ENCODE measurements around the gene RPL32. TPM values are rescaled to one million over a fixed set of nuclear protein-coding genes. Genes with fewer than 3 reads are reported as not detected.

The RPL32 gene
- total RNA-seq, 1 donor = 524 TPM

DNA sequence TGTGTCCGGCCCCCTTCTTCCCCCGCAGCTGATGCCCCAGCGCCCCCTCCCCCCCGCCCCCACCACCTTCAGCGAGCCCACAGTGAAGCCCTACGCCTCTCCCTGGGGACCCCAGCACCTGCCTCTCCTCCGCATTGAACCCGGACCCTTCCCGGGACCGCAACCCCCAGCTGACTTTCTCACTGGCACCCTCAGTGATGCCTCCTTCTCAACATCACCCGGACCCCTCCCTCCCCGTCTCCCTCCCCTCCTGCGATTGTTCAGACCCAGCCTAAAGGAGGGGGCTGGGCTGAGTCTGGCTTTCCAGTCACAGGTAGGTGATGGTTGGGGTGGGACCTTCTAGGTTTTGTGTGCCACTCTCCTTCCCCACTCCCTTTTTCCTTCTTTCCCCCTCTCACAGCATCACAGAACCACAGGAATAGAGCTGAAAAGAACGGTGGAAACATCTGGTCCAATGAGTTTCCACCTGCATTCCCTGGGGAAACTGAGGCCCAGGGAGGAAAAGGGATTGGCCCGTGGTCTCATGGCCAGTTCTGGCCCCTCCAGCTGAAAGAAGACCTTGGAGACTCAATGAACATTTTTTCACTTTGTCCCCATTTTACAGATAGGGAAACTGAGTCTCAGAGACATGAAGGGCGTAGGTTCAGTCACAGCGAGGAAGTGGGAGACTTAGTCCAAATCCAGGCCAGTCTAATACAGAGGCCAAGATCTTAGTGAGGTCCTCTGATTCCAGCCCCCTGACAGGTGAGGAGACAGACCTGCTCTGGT is 44.1 kb downstream of the RPL32 start:
- no peaks in the 10 kb centered on the region for H3K36me3 ChIP-seq (ENCODE audit: insufficient read depth, low read length)
- H3K9me3 ChIP-seq (ENCODE audit: low read depth, low read length) = no peaks in the 10 kb centered on the region
- no peaks in the 10 kb centered on the region for H3K27me3 ChIP-seq (ENCODE audit: insufficient read depth, low read length)
- TF ChIP-seq, protein P1, sequence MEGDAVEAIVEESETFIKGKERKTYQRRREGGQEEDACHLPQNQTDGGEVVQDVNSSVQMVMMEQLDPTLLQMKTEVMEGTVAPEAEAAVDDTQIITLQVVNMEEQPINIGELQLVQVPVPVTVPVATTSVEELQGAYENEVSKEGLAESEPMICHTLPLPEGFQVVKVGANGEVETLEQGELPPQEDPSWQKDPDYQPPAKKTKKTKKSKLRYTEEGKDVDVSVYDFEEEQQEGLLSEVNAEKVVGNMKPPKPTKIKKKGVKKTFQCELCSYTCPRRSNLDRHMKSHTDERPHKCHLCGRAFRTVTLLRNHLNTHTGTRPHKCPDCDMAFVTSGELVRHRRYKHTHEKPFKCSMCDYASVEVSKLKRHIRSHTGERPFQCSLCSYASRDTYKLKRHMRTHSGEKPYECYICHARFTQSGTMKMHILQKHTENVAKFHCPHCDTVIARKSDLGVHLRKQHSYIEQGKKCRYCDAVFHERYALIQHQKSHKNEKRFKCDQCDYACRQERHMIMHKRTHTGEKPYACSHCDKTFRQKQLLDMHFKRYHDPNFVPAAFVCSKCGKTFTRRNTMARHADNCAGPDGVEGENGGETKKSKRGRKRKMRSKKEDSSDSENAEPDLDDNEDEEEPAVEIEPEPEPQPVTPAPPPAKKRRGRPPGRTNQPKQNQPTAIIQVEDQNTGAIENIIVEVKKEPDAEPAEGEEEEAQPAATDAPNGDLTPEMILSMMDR (IDR thresholded peaks at IDR 0.05; ENCODE audit: extremely low read depth, low read depth, low read length) = no peak
- no peak for DNase-seq (ENCODE audit: insufficient read length, low spot score, missing footprints)
- peaks cover 5% of the 10 kb centered on the region for H3K4me1 ChIP-seq (ENCODE audit: insufficient read depth, low read length)
- peak overlapping the region; percentile 77 for H3K4me3 ChIP-seq (ENCODE audit: insufficient read depth, low read length)
- no peaks in the 10 kb centered on the region for H3K79me2 ChIP-seq (ENCODE audit: insufficient read depth, low read length)
- H3K27ac ChIP-seq (ENCODE audit: low read depth, low read length) = no peak overlapping the region
- peaks cover 2% of the 10 kb centered on the region for H4K20me1 ChIP-seq (ENCODE audit: insufficient read depth, low read length)
- H2AFZ ChIP-seq (ENCODE audit: low read length) = no peak overlapping the region
- H3K4me2 ChIP-seq (ENCODE audit: insufficient read depth, low read length) = peak overlapping the region; percentile 86

- Histone ChIP-seq H3K27me3 (ENCODE audit: insufficient read depth, low read length) (no peaks in the 10 kb centered on the region), H3K4me1 (ENCODE audit: insufficient read depth, low read length) (peaks cover 5% of the 10 kb centered on the region), H3K9me3 (ENCODE audit: low read depth, low read length) (no peaks in the 10 kb centered on the region), H3K36me3 (ENCODE audit: insufficient read depth, low read length) (no peaks in the 10 kb centered on the region), H3K4me2 (ENCODE audit: insufficient read depth, low read length) (peak within 1 kb of the TSS; percentile 86), H3K27ac (ENCODE audit: low read depth, low read length) (peak within 1 kb of the TSS; percentile 23), H3K4me3 (ENCODE audit: insufficient read depth, low read length) (peak within 1 kb of the TSS; percentile 77), H2AFZ (ENCODE audit: low read length) (peak within 1 kb of the TSS; percentile 91), H4K20me1 (ENCODE audit: insufficient read depth, low read length) (peaks cover 2% of the 10 kb centered on the region), H3K79me2 (ENCODE audit: insufficient read depth, low read length) (no peaks in the 10 kb centered on the region)
- TF ChIP-seq, protein P1 (IDR thresholded peaks at IDR 0.05; ENCODE audit: extremely low read depth, low read depth, low read length) = no peak
- peak; percentile 94 for DNase-seq (ENCODE audit: insufficient read length, low spot score, missing footprints)
Measured at GRCh38 chr3:12796171-12797123, 44.9 kb downstream of the RPL32 start, which contains the start of gene CAND2. Gene CAND2, plus strand, starts transcription at chr3:12796680. Its CDS starts 41 bp downstream, at chr3:12796721.

DNA sequence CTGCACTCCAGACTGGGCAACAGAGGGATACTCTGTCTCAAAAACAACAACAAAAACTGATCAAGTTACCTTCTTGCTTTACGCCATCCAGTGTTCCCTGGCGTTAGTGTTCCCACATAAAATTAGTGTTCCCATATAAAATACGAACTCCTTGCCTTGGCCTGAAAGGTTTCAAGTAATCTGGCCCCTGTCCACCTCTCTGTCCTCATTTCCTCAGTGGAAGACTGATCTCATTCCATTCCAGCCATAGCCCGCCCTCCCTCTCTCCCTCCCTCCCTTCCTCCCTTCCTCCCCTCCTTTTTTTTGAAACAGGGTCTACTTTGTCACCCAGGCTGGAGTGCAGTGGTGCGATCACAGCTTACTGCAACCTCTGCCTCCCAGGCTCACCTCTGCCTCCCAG is 47.7 kb downstream of the RPL32 start:
- no peak for DNase-seq (ENCODE audit: insufficient read length, low spot score, missing footprints)
- Histone ChIP-seq H3K36me3 (ENCODE audit: insufficient read depth, low read length) (no peaks in the 10 kb centered on the region), H3K4me3 (ENCODE audit: insufficient read depth, low read length) (no peak overlapping the region), H3K27ac (ENCODE audit: low read depth, low read length) (no peak overlapping the region), H3K9me3 (ENCODE audit: low read depth, low read length) (no peaks in the 10 kb centered on the region), H3K4me1 (ENCODE audit: insufficient read depth, low read length) (peaks cover 5% of the 10 kb centered on the region), H3K79me2 (ENCODE audit: insufficient read depth, low read length) (no peaks in the 10 kb centered on the region), H2AFZ (ENCODE audit: low read length) (no peak overlapping the region), H3K4me2 (ENCODE audit: insufficient read depth, low read length) (no peak overlapping the region), H4K20me1 (ENCODE audit: insufficient read depth, low read length) (peaks cover 2% of the 10 kb centered on the region), H3K27me3 (ENCODE audit: insufficient read depth, low read length) (no peaks in the 10 kb centered on the region)
- TF ChIP-seq, protein P1 (IDR thresholded peaks at IDR 0.05; ENCODE audit: extremely low read depth, low read depth, low read length) = no peak

All from osteoblast (primary cell).